Mesenchymal stem cell (in vitro differentiated cells and primary cell): ENCODE measurements around the gene ANKRD55.
A peak's percentile ranks its signal among the peaks of the same experiment; 100 is the strongest.
"Not testable (repeated sequence)": the region's sequence is repeated elsewhere in the genome, so short reads cannot be mapped to it uniquely, and the experiment has no call there.

Experiments used
- DNase-seq: peaks from one replicate; pipeline ENCODE4 v3.0.0-alpha.2; 2013
- H2AFZ ChIP-seq: one replicate; pipeline ENCODE4 v1.6.1; 2013; ENCODE audit warnings: low read depth, mild to moderate bottlenecking, control low read depth, inconsistent platforms, low read length, moderate library complexity
- H2AK5ac ChIP-seq: 2 replicates; pipeline ENCODE4 v1.6.1; 2013; ENCODE audit warnings: low read length, moderate library complexity, mild to moderate bottlenecking, inconsistent platforms; ENCODE audit not compliant: severe bottlenecking
- H2BK120ac ChIP-seq: one replicate; pipeline ENCODE4 v1.6.1; 2013; ENCODE audit warnings: low read depth, mild to moderate bottlenecking, inconsistent platforms, low read length, moderate library complexity
- H2BK12ac ChIP-seq, 2 experiments: one replicate each; pipeline ENCODE4 v1.6.1; 2013; ENCODE audit warnings: inconsistent platforms in 2 of 2, low read length in 2 of 2, mild to moderate bottlenecking in 2 of 2, moderate library complexity in 2 of 2, control low read depth in 1 of 2
- H2BK15ac ChIP-seq: one replicate; pipeline ENCODE4 v1.6.1; 2013; ENCODE audit warnings: mild to moderate bottlenecking, low read depth, inconsistent platforms; ENCODE audit not compliant: poor library complexity, severe bottlenecking
- H2BK5ac ChIP-seq: 2 replicates; pipeline ENCODE4 v1.6.1; 2013; ENCODE audit warnings: low read depth, mild to moderate bottlenecking, low read length, control low read depth, inconsistent platforms; ENCODE audit not compliant: poor library complexity, severe bottlenecking
- H3K14ac ChIP-seq, 2 experiments: one replicate each; pipeline ENCODE4 v1.6.1; 2013; ENCODE audit warnings: inconsistent platforms in 2 of 2, low read length in 2 of 2, control low read depth in 1 of 2, mild to moderate bottlenecking in 1 of 2, moderate library complexity in 1 of 2
- H3K18ac ChIP-seq, 2 experiments: one replicate each; pipeline ENCODE4 v1.6.1; 2013; ENCODE audit warnings: inconsistent platforms in 2 of 2, low read length in 2 of 2, control low read depth in 1 of 2, low read depth in 1 of 2, mild to moderate bottlenecking in 1 of 2
- H3K23ac ChIP-seq, 2 experiments: one replicate each; pipeline ENCODE4 v1.6.1; 2013; ENCODE audit warnings: inconsistent platforms in 2 of 2, low read length in 2 of 2, mild to moderate bottlenecking in 2 of 2, moderate library complexity in 2 of 2, control low read depth in 1 of 2
- H3K27ac ChIP-seq: 2 replicates; pipeline ENCODE4 v1.5.1; 2013; ENCODE audit warnings: mild to moderate bottlenecking, moderate library complexity, low read length, control low read depth, inconsistent platforms; ENCODE audit not compliant: poor library complexity, severe bottlenecking
- H3K27me3 ChIP-seq, 2 experiments: 2 replicates each; pipeline versions ENCODE4 v1.6.1 to v1.7.0; 2013; ENCODE audit warnings: low read length in 2 of 2, mild to moderate bottlenecking in 2 of 2, moderate library complexity in 2 of 2, control low read depth in 1 of 2, inconsistent platforms in 1 of 2; ENCODE audit not compliant: control insufficient read depth in 1 of 2, insufficient read depth in 1 of 2
- H3K36me3 ChIP-seq, 2 experiments: 2 replicates each; pipeline versions ENCODE4 v1.6.1 to v1.7.0; 2013; ENCODE audit warnings: low read length in 2 of 2, control low read depth in 1 of 2, inconsistent platforms in 1 of 2, low read depth in 1 of 2, mild to moderate bottlenecking in 1 of 2; ENCODE audit not compliant: insufficient read depth in 2 of 2, control insufficient read depth in 1 of 2
- H3K4ac ChIP-seq, 2 experiments: one replicate each; pipeline ENCODE4 v1.6.1; 2013; ENCODE audit warnings: inconsistent platforms in 2 of 2, low read length in 2 of 2, mild to moderate bottlenecking in 2 of 2, moderate library complexity in 2 of 2, control low read depth in 1 of 2, low read depth in 1 of 2
- H3K4me1 ChIP-seq: 2 replicates; pipeline ENCODE4 v1.6.1; 2013; ENCODE audit warnings: low read depth, low read length, control low read depth; ENCODE audit not compliant: control insufficient read depth, insufficient read depth
- H3K4me2 ChIP-seq: 2 replicates; pipeline ENCODE4 v1.6.1; 2013; ENCODE audit warnings: low read length, mild to moderate bottlenecking, inconsistent platforms; ENCODE audit not compliant: poor library complexity, severe bottlenecking
- H3K4me3 ChIP-seq, 2 experiments: 2 replicates each; pipeline versions ENCODE4 v1.5.1 to v1.7.0; 2013; ENCODE audit warnings: low read length in 2 of 2, mild to moderate bottlenecking in 2 of 2, control low read depth in 1 of 2, low read depth in 1 of 2; ENCODE audit not compliant: insufficient read depth in 1 of 2
- H3K79me1 ChIP-seq: replicated peaks from 2 replicates; pipeline ENCODE4 v1.6.1; 2013; ENCODE audit warnings: mild to moderate bottlenecking, control low read depth, low read length, inconsistent platforms; ENCODE audit not compliant: poor library complexity, severe bottlenecking
- H3K9ac ChIP-seq: 2 replicates; pipeline ENCODE4 v1.7.0; 2013; ENCODE audit warnings: mild to moderate bottlenecking, low read length, moderate library complexity
- H3K9me3 ChIP-seq: 2 replicates; pipeline ENCODE4 v1.7.0; 2013; ENCODE audit warnings: mild to moderate bottlenecking, low read length; ENCODE audit not compliant: control insufficient read depth
- H4K8ac ChIP-seq: one replicate; pipeline ENCODE4 v1.6.1; 2013; ENCODE audit warnings: inconsistent platforms, mild to moderate bottlenecking, low read length, moderate library complexity
- H4K91ac ChIP-seq: one replicate; pipeline ENCODE4 v1.6.1; 2013; ENCODE audit warnings: mild to moderate bottlenecking, low read length, inconsistent platforms
- WGBS: methylation state at CpG from one replicate; pipeline ENCODE4 v1.1.7; 2013; ENCODE audit warnings: mixed read lengths; 5-methylcytosine and 5-hydroxymethylcytosine counted together

Gene ANKRD55

DNA sequence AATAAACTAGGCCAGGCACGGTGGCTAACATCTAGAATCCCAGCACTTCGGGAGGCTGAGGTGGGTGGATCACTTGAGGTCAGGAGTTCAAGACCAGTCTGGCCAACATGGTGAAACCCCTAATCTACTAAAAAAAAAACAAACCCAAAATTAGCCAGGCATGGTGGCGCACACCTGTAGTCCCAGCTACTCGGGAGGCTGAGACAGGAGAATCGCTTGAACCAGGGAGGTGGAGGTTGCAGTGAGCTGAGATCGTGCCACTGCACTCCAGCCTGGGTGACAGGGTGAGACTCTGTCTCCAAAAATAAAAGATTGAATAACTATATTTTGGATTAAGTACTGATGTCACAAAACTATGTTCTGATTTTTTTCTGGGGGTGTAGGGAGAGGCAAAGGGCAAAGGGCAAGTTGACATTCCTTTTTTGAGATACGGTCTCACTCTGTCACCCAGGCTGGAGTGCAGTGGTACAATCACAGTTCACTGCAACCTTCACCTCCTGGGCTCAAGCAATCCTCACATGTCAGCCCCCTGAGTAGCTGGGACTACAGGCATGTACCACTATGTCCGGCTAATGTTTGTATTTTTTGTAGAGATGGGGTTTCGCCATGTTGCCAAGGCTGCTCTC lies 110.7 kb downstream of the ANKRD55 start:
- H3K4me2 ChIP-seq, H3K79me1 ChIP-seq, H3K23ac ChIP-seq, H3K4me1 ChIP-seq, H2AFZ ChIP-seq, DNase-seq, H3K4me3 ChIP-seq, H3K27me3 ChIP-seq, H2BK5ac ChIP-seq, H3K36me3 ChIP-seq, H3K9me3 ChIP-seq: not testable (repeated sequence)
- Histone ChIP-seq H3K18ac (peak overlapping the region; percentile 94 to 99), H2BK120ac (peak overlapping the region; percentile 98), H3K4ac (peak overlapping the region; percentile 100), H3K14ac (peak overlapping the region in 1 of 2 experiments; percentile 55), H3K27ac (peak overlapping the region; percentile 94), H3K9ac (peak overlapping the region; percentile 60), H2BK15ac (peak overlapping the region; percentile 57), H4K91ac (peak overlapping the region; percentile 99), H2BK12ac (peak overlapping the region; percentile 91 to 99), H2AK5ac (peak overlapping the region; percentile 99), H4K8ac (peak overlapping the region; percentile 92)
- WGBS = 96% methylated on average over 7 of the region's 9 CpGs

DNA sequence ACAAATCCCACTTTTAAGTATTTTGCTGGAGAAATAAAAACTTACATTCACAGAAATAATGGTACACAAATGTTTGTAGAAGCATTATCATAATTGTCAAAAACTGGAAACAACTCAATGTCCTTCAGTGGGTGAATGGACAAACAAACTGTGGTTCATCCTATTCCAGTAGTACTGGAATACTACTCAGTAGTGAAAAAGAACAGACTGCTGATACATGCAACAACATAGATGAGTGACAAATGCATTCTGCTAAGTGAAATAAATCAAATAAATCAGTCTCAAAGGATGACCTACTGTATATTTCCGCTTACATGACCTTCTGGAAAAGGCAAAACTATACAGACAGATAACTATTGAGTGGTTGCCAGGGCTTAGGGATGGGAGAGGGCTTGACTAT lies 114.1 kb downstream of the ANKRD55 start:
- Histone ChIP-seq H2BK120ac (no peak overlapping the region), H2BK12ac (no peak overlapping the region), H3K14ac (no peak overlapping the region), H3K4me1 (peaks cover 4% of the 10 kb centered on the region), H3K4me3 (no peak overlapping the region), H3K27ac (no peak overlapping the region), H3K4ac (no peak overlapping the region), H3K79me1 (no peaks in the 10 kb centered on the region), H3K36me3 (no peaks in the 10 kb centered on the region), H3K9me3 (no peaks in the 10 kb centered on the region), H2AFZ (no peak overlapping the region), H2BK5ac (no peak overlapping the region), H4K8ac (no peak overlapping the region), H4K91ac (no peak overlapping the region), H3K9ac (no peak overlapping the region), H3K23ac (no peak overlapping the region), H3K4me2 (no peak overlapping the region), H3K27me3 (no peaks in the 10 kb centered on the region), H3K18ac (no peak overlapping the region), H2BK15ac (no peak overlapping the region), H2AK5ac (no peak overlapping the region)
- 80% methylated on average over 1 of the region's 1 CpG for WGBS
- no peak for DNase-seq

- Histone ChIP-seq H3K4me3 (no peak overlapping the region), H3K14ac (no peak overlapping the region), H3K27ac (no peak overlapping the region), H3K9ac (no peak overlapping the region), H3K4ac (peak overlapping the region in 1 of 2 experiments; percentile 96), H2BK12ac (peak overlapping the region in 1 of 2 experiments; percentile 100), H2BK15ac (no peak overlapping the region), H4K91ac (peak overlapping the region; percentile 2), H2AK5ac (no peak overlapping the region), H2AFZ (no peak overlapping the region), H2BK120ac (no peak overlapping the region), H3K9me3 (no peaks in the 10 kb centered on the region), H3K4me1 (no peaks in the 10 kb centered on the region), H3K4me2 (no peak overlapping the region), H3K79me1 (no peaks in the 10 kb centered on the region), H3K18ac (peak overlapping the region; percentile 4 to 96), H4K8ac (peak overlapping the region; percentile 8), H3K36me3 (no peaks in the 10 kb centered on the region), H3K23ac (peak overlapping the region in 1 of 2 experiments; percentile 14), H3K27me3 (no peaks in the 10 kb centered on the region), H2BK5ac (no peak overlapping the region)
- DNase-seq = peak; percentile 22
- 78% methylated on average over 7 of the region's 9 CpGs for WGBS
These were observed 116.5 kb downstream of the ANKRD55 start for GRCh38 chr5:56116599-56117141.

GRCh38 chr5:56115589-56115988 lies 117.5 kb downstream of the ANKRD55 start:
- H3K18ac ChIP-seq = no peak overlapping the region
- no peak overlapping the region for H2BK12ac ChIP-seq
- no peaks in the 10 kb centered on the region for H3K36me3 ChIP-seq
- no peak overlapping the region for H3K14ac ChIP-seq
- H4K8ac ChIP-seq = no peak overlapping the region
- H3K4me3 ChIP-seq = no peak overlapping the region
- WGBS = 100% methylated on average over 3 of the region's 4 CpGs
- H3K23ac ChIP-seq = no peak overlapping the region
- no peak for DNase-seq
- no peak overlapping the region for H4K91ac ChIP-seq
- no peaks in the 10 kb centered on the region for H3K79me1 ChIP-seq
- H3K4ac ChIP-seq = no peak overlapping the region
- no peak overlapping the region for H2BK120ac ChIP-seq
- H3K4me1 ChIP-seq = peaks cover 4% of the 10 kb centered on the region
- H2BK15ac ChIP-seq = no peak overlapping the region
- H3K9me3 ChIP-seq = no peaks in the 10 kb centered on the region
- no peak overlapping the region for H2AK5ac ChIP-seq
- H3K9ac ChIP-seq = no peak overlapping the region
- H2AFZ ChIP-seq = no peak overlapping the region
- no peak overlapping the region for H2BK5ac ChIP-seq
- no peaks in the 10 kb centered on the region for H3K27me3 ChIP-seq
- H3K4me2 ChIP-seq = no peak overlapping the region
- H3K27ac ChIP-seq = no peak overlapping the region
